Tibial nerve (tissue), 3 donors: ENCODE results near the gene DMD.

Source experiments
- POLR2A ChIP-seq, 2 donors: fragments of 450-650 bp; IDR thresholded peaks; one replicate each; pipeline ENCODE4 v1.6.1; 2017; ENCODE audit warnings: antibody characterized with exemption in 2 of 2, mild to moderate bottlenecking in 2 of 2, moderate library complexity in 2 of 2
- TF ChIP-seq, protein P1 (sequence below), 5 experiments: fragments of 200-600 bp in 3 of 5; fragments of 450-650 bp in 2 of 5; sonication (generic) in 3 of 5; IDR thresholded peaks; one replicate each; pipeline ENCODE4 v1.5.1; 2016 to 2019; ENCODE audit warnings: antibody characterized with exemption in 5 of 5, mild to moderate bottlenecking in 3 of 5, moderate library complexity in 2 of 5

DNA sequence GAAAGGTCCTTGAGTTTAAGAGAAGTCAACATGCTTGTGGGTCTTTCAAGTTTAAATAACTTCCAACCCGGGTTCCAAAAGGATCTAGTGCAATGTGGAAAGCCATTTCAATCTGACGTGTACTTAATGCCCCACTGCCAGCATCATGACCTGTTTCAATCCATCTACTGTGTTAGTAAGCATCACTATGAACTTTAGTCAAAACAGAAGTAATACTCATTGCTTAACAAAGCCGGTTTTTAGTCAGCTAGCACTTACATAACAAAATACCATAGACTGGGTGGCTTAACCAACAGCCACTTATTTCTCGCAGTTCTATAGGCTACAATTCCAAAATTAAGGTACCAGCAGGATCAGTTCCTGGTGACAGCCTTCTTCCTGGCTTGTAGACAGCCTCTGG lies 677.5 kb downstream of the DMD start:
- TF ChIP-seq, protein P1, sequence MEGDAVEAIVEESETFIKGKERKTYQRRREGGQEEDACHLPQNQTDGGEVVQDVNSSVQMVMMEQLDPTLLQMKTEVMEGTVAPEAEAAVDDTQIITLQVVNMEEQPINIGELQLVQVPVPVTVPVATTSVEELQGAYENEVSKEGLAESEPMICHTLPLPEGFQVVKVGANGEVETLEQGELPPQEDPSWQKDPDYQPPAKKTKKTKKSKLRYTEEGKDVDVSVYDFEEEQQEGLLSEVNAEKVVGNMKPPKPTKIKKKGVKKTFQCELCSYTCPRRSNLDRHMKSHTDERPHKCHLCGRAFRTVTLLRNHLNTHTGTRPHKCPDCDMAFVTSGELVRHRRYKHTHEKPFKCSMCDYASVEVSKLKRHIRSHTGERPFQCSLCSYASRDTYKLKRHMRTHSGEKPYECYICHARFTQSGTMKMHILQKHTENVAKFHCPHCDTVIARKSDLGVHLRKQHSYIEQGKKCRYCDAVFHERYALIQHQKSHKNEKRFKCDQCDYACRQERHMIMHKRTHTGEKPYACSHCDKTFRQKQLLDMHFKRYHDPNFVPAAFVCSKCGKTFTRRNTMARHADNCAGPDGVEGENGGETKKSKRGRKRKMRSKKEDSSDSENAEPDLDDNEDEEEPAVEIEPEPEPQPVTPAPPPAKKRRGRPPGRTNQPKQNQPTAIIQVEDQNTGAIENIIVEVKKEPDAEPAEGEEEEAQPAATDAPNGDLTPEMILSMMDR (IDR thresholded peaks at IDR 0.05), result no peak
- TF ChIP-seq POLR2A (IDR thresholded peaks at IDR 0.05), result no peak
